Measurements from ENCODE around the gene GALNT13.

DNA sequence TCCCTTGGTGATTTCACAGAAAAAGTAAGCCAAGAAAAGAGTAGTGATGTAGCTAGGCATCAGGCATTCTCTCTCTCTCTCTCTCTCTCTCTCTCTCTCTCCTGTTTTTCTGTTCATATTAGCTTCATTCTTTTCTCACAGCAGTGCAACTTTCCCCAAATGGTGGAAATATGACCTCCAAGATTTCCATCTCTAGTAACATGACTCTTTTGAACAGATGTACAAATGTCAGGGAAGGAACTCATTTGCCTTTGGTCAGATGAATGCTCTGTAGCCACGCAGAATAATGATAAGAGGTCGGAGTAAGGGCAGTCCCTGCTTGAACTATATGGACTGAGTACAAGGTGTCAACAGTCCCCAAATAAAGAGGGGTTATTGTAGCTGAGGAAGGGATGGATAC is 316.2 kb downstream of the GALNT13 start:
- TF ChIP-seq POLR2A (IDR thresholded peaks at IDR 0.05) = no peak
- TF ChIP-seq, protein P1, sequence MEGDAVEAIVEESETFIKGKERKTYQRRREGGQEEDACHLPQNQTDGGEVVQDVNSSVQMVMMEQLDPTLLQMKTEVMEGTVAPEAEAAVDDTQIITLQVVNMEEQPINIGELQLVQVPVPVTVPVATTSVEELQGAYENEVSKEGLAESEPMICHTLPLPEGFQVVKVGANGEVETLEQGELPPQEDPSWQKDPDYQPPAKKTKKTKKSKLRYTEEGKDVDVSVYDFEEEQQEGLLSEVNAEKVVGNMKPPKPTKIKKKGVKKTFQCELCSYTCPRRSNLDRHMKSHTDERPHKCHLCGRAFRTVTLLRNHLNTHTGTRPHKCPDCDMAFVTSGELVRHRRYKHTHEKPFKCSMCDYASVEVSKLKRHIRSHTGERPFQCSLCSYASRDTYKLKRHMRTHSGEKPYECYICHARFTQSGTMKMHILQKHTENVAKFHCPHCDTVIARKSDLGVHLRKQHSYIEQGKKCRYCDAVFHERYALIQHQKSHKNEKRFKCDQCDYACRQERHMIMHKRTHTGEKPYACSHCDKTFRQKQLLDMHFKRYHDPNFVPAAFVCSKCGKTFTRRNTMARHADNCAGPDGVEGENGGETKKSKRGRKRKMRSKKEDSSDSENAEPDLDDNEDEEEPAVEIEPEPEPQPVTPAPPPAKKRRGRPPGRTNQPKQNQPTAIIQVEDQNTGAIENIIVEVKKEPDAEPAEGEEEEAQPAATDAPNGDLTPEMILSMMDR (IDR thresholded peaks at IDR 0.05) = no peak

All from adrenal gland (tissue), 5 donors.